ENCODE measurements around the gene AMACR. TPM values are rescaled to one million over a fixed set of nuclear protein-coding genes. Genes with fewer than 3 reads are reported as not detected.

The AMACR gene
- total RNA-seq, 1 experiment from 2014 or later = 9.1 TPM

GRCh38 chr5:34030048-34030447 lies 22.2 kb upstream of the AMACR start:
- TF ChIP-seq CTCF (IDR thresholded peaks at IDR 0.05; ENCODE audit: unreplicated experiment) = no peak
- no peaks in the 10 kb centered on the region for H3K27me3 Mint-ChIP-seq (ENCODE audit: unreplicated experiment)
- no TSS peak for BruUV-seq (replicated peaks)
- H3K27ac Mint-ChIP-seq (ENCODE audit: unreplicated experiment) = no peak overlapping the region
- intact Hi-C loops (cut with micrococcal nuclease; ENCODE audit: unreplicated experiment) = no loop called here
- no peak overlapping the region for H3K4me3 Mint-ChIP-seq (ENCODE audit: low read depth, unreplicated experiment)
- DNase-seq = no peak
- no peaks in the 10 kb centered on the region for H3K9me3 Mint-ChIP-seq (ENCODE audit: low read depth, unreplicated experiment)
- H3K36me3 Mint-ChIP-seq (ENCODE audit: insufficient read depth, unreplicated experiment) = no peaks in the 10 kb centered on the region
- H3K4me1 Mint-ChIP-seq (ENCODE audit: low read depth, unreplicated experiment) = peaks cover 20% of the 10 kb centered on the region
- CTCF ChIA-PET = no interaction called here

GRCh38 chr5:34028349-34028748 lies 20.5 kb upstream of the AMACR start:
- Mint-ChIP-seq H3K4me1 (ENCODE audit: low read depth, unreplicated experiment) (peaks cover 10% of the 10 kb centered on the region), H3K9me3 (ENCODE audit: low read depth, unreplicated experiment) (no peaks in the 10 kb centered on the region), H3K27me3 (ENCODE audit: unreplicated experiment) (no peaks in the 10 kb centered on the region), H3K27ac (ENCODE audit: unreplicated experiment) (no peak overlapping the region), H3K36me3 (ENCODE audit: insufficient read depth, unreplicated experiment) (no peaks in the 10 kb centered on the region), H3K4me3 (ENCODE audit: low read depth, unreplicated experiment) (no peak overlapping the region)
- DNase-seq = no peak
- TF ChIP-seq CTCF (IDR thresholded peaks at IDR 0.05; ENCODE audit: unreplicated experiment) = no peak
- intact Hi-C loops (cut with micrococcal nuclease; ENCODE audit: unreplicated experiment) = no loop called here
- no TSS peak for BruUV-seq (replicated peaks)
- CTCF ChIA-PET = no interaction called here

GRCh38 chr5:34026089-34026761 lies 18.4 kb upstream of the AMACR start:
- H3K27ac Mint-ChIP-seq (ENCODE audit: unreplicated experiment) = no peak overlapping the region
- TF ChIP-seq CTCF (IDR thresholded peaks at IDR 0.05; ENCODE audit: unreplicated experiment) = no peak
- peaks cover 10% of the 10 kb centered on the region for H3K4me1 Mint-ChIP-seq (ENCODE audit: low read depth, unreplicated experiment)
- no peaks in the 10 kb centered on the region for H3K9me3 Mint-ChIP-seq (ENCODE audit: low read depth, unreplicated experiment)
- H3K4me3 Mint-ChIP-seq (ENCODE audit: low read depth, unreplicated experiment) = no peak overlapping the region
- CTCF ChIA-PET = no interaction called here
- intact Hi-C loops (cut with micrococcal nuclease; ENCODE audit: unreplicated experiment) = no loop called here
- H3K27me3 Mint-ChIP-seq (ENCODE audit: unreplicated experiment) = no peaks in the 10 kb centered on the region
- peak; percentile 10 for DNase-seq
- no peaks in the 10 kb centered on the region for H3K36me3 Mint-ChIP-seq (ENCODE audit: insufficient read depth, unreplicated experiment)
- BruUV-seq (replicated peaks) = no TSS peak

- H3K9me3 Mint-ChIP-seq (ENCODE audit: low read depth, unreplicated experiment) = no peaks in the 10 kb centered on the region
- TF ChIP-seq CTCF (IDR thresholded peaks at IDR 0.05; ENCODE audit: unreplicated experiment) = no peak
- no peak for DNase-seq
- intact Hi-C loops (cut with micrococcal nuclease; ENCODE audit: unreplicated experiment) = no loop called here
- CTCF ChIA-PET = no interaction called here
- H3K27ac Mint-ChIP-seq (ENCODE audit: unreplicated experiment) = no peak overlapping the region
- no peak overlapping the region for H3K4me3 Mint-ChIP-seq (ENCODE audit: low read depth, unreplicated experiment)
- H3K27me3 Mint-ChIP-seq (ENCODE audit: unreplicated experiment) = no peaks in the 10 kb centered on the region
- H3K36me3 Mint-ChIP-seq (ENCODE audit: insufficient read depth, unreplicated experiment) = no peaks in the 10 kb centered on the region
- peaks cover 10% of the 10 kb centered on the region for H3K4me1 Mint-ChIP-seq (ENCODE audit: low read depth, unreplicated experiment)
- no TSS peak for BruUV-seq (replicated peaks)
Observed at GRCh38 chr5:34022121-34022705, 14.4 kb upstream of the AMACR start.

Data from Calu3 (cell line).